Measurements from ENCODE around the gene LHX3.

Gene LHX3

DNA sequence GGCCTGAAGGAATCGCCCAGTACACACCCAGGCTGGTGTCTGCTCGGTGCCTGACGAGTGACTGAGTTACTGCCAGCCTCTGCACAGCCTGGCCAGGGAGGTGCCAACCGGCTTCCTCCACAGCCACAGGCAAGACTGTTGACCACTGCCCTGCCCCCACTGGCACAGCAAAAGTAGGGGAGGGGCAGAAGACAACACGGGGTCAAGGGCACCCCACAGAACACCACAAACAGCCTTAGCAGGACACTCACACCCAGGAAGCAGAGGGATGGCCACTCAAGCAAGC lies 722 bp upstream of the LHX3 start:
- DNase-seq: no peak

DNA sequence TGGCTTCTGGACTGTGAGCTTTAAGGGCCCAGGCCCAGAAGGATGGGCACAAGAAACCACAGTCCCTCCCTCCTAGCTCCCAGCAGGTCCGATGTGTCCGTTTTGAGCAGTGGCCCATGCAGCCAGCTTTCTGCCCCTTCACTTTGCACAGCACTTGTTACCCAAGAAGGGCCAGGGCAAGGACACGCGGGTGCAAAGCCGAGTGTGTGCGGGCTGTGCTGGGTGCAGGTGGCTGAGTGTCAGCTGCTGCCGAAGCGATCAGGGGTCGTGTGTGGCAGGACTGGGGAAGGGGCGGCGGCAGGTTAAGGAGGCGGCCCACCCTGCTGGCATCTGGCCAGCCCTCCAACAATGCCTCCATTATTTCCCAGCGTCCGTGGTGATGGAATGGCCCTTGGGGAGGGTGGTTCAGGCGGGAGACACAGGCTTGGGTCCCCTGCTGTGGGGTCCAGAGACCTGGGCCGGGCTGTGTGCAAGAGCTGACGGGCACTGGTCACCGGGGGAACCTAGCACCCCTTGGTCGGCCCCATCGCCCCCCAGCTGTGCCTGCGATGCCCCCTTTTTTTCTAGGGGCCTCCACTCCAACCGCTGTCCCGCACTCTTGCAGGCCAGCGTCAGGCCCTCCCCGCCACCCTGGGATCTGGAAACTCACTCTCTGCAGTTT lies 653 bp downstream of the LHX3 start:
- no peak for DNase-seq

DNA sequence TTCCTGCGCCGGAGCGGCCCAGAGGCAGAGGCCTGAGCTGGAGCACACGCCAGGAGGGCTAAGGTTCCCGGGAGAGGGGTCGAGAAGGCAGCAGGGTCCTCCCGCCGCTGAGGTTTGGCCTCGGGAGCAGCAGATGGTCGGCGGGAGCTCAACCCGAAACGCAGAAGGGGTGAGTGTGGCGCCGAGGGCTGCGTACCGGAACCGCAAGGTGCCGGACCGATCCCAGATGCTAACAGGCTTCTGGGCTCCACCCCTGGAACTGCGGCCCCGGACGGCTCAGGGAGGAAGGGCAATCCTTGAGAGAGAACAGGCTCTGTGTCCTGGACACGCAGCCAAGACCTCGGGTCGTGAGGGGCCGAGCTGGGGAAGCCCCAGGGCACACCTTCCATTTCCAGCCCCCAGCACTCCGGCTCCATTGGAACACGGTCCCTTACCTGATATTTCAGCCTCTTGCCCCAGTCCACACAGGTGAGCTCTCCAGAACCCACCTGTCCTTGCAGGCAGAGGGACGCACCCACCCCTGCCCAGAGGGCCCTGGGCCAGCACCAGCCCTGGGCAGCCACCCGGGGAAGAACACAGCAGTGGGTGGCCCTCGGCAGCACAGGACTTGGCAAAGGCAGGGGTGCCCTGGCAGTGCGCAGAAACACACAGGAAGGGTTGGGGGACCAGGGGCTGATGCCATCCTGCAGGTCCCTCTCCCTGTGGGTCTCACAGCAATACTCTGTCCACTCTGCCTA lies 1.4 kb downstream of the LHX3 start:
- DNase-seq: no peak

DNA sequence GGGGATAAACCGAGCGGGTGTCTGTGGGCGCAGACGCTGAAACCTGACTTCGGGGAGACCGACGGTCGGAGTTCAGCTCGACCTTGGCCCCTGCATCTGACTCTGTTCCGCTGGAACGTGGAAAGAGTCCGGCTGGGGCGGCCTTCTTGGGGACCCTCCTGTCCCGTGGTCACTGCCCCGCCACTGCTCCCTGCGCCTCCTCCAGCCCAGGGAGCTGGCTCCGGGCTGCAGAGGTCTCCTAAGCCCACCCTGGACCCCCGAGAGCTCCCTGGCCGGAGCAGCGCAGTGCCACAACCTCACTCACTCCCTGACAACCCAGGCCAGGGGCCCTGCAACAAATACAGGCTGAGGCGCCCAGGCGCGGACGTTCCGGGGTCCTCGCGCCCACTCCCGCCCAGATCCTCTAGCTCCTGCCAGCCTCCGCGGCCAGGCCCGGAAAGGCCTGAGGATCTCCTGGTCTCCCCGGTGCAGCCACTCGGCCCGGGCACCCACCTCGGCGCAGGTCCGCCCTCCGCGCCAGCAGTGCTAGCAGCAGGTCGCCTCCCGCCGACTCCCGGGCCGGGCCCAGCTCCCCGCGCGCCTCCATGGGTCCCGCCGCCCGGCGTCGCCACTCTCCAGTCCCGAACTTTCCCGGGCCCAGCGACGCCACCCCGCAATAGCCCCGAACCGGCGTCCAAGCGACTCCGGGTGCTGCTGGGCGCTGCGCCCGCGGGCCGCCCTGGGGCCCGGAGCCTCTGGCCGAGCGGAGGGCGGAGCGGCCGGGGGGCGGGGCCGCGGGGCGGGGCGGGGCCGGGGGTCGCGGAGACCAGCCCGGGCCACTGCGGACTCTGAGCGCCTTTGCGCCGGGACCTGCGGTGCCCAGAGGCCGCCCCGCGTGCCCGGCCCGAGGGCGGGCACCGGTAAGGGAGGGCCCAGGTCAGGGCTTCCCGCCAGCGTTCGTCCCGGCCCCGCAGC lies 2.2 kb downstream of the LHX3 start:
- no peak for DNase-seq

DNA sequence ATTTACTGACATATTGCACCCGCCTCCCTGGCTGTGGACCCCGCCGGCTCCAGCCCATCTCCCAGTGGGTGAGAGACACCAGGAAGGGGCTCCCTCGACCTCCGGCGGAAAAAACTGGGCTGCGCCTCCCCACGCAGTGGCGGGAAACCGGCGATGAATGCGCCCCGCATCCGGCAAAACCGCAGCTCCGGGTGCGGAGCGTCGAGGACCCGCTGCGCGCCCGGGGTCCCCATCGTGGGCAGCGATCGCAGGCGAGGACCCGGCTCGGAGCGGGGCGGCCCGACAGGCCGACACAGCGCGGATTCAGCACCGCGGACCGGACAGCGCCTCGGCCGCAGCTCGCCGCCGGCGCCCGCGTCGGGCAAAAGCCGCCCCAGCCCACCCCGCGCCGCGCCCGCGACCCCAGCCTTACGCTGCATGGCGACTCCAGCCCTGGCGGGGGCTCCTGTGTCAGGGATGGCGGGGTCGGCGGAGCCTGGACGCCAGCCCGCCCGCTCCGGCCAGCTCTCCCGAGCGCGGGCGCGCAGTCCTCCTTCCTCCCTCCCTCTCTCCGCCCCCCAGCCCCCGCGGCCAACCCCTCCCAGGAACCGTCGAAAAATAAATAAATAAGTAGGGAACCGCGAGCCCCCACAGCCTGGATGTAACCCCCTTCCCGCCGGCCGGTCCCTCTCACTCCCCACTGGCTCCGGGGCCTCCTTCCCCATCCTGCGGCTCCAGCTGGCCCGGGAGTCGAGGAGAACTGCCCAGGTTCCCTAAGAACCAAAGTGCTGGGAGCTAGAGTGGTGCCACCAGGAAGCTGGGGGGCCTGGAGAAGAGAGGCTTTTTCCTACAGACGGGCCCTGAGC lies 3.1 kb downstream of the LHX3 start:
- DNase-seq: no peak

DNA sequence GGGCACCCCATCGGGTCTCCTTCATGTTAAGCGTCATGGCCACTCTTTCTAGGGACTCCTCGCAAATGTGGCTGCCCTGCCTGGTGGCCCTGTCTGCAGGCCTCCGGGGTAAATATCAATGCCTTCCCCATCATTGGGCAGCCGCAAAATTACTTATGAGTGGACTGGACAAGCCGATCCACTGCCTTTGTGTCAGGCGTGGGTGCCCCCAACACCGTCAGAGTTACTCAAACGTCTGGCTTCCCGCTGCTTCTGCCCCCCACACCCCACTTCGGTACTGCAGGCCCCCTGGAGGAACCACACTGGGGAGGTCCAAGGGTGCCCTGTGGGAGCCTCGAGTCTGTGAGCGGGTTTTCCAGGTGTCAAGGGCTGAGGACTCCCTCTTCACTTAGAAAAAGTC lies 3.8 kb downstream of the LHX3 start:
- DNase-seq: no peak

DNA sequence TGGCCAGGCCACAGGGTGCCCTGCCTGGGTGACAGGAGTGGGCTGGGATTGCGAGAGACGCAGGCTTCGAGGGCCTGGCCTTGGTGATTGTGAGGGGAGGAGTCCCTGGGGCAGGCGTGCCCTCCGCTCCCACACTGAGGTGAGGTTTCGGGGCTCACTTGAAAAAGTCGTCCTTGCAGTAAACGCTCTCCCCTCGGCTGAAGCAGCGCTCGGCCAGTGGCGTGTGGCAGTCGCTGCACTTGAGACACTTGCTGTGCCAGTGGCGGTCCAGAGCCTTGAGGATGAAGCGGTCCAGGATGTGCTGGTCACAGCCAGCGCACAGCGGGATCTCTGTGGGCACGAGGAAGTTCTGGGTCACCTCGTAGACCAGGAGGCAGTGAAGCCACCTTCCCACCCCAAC lies 4.5 kb downstream of the LHX3 start:
- DNase-seq: no peak

DNA sequence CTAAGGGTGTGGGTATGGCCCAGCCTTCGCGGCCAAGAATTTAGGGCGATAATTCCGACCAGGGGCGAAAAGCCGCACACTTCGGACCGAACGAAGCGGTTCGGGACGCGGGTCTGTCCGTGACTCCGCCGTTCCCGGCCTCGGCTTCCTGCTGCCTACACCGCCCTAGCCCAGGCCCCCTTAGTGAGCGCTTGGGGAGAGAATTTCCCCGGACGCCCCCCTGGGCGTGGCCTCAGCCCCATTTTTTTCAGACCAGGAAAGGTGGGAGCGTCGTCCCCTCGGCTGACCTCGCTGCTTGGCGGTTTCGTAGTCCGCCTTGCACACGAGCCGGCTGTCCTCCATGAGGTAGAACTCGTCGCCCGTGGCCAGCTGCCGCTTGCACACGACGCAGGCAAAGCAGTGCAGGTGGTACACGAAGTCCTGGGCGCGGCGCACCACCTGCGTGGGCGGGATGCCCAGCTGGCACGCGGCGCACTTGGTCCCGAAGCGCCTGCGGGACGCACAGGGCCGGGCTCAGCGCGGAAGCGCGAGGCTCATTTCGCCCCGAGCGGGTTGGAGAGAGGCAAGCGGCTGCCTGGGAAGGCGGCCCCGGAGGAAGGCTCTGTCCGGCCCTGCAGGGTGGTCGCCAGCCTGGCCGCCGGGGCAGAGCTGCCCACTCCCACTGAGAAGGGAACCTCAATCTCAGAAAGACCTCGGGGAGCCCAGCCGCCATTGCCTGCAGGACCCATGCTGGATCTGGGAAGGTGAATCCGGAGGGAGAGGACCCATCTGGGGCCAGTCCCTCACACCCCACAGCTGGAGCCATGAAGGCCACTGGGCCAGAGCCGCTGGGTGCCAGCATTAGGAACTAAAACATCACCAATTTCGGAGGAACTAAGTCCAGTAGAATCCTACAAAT lies 5.3 kb downstream of the LHX3 start:
- no peak for DNase-seq

DNA sequence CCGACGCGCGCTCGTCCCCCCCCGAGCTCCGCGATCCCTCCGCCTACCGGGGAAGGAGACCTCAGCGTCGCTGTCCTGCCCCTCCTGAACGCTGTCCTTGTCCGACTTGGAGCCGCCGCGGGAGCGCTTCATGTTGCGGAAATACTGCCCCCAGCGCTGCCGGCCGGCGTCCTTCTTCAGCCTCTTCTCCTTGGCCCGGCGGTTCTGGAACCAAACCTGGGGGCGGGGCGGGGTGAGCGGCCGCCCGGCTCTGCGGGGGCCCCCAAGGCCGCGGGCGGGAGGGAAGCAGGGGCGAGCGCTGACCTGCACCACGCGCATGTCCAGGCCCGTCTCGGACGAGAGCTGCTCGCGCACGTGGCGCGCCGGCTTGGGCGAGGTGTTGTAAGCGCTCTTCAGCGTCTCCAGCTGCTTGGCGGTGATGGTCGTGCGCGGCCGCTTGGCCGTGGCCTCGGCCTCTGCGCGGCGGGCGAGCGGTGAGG lies 6.3 kb downstream of the LHX3 start:
- no peak for DNase-seq

DNA sequence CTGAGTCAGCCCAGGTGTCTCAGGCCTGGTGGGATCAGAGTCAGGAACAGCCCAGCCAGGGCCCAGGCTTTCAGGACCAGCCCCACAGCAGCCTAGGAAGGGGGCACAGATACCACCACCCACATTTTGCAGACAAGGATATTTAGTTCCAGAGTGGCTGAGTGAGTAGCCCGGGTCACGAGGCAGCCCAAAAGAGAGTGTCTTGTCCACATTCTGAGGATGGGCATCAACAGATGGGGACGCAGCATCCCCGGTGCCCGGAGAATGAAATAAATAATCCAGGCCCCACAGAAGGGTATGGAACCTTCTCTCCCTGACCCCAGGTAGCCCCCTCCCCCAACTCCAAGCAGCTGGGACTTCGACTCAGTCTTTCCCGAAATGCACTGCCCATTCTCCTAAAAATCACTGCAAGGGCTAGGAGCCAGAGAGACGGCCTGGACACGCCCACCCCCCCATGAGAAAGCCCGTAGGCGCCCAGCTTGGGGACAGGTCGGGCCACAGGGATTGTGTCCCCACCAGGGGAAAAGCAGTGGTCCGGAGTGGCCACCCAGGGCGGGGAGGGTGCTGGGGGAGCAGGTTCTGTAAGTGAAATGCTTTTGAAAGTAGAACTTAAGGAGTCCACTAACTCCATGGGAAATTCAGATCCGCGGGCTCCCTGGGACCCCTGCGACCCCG lies 6.9 kb downstream of the LHX3 start:
- no peak for DNase-seq

DNA sequence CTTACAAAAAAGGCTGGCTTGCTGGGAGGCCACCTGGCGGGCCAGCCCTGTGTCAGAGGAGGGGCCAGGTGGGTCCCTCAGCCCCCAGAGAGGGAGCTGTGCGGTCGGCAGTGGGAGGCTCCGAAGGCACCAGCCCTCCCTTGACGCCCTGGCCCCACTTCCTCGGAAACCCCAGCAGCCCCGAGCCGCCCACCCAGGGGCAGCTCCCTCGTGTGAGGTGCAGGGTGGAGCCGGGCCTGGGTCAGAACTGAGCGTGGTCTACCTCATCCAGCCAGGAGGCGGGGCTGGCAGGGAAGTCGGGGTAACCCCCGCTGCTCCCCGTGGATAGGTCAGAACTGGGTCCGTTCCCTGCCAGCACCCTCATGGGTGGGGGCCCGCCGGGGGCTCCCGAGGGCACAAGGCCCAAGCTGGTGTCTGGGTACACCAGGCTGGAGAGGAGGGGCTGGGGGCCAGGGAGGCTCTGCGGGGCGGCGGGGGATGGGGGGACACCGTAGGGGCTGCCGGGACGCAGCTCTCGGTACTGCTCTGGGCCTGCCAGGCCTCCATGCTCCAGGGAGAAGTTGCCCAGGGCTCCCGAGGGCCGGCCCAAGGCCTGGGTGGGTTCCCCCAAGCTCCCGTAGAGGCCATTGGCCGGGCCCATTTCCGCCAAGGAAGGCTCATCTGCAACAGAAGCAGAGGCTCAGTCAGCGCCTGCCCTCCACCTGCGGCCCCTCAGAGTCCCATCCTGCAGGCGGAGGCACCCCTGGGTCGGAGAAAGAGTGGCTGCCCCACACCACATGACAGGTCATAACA lies 7.6 kb downstream of the LHX3 start:
- DNase-seq: no peak

DNA sequence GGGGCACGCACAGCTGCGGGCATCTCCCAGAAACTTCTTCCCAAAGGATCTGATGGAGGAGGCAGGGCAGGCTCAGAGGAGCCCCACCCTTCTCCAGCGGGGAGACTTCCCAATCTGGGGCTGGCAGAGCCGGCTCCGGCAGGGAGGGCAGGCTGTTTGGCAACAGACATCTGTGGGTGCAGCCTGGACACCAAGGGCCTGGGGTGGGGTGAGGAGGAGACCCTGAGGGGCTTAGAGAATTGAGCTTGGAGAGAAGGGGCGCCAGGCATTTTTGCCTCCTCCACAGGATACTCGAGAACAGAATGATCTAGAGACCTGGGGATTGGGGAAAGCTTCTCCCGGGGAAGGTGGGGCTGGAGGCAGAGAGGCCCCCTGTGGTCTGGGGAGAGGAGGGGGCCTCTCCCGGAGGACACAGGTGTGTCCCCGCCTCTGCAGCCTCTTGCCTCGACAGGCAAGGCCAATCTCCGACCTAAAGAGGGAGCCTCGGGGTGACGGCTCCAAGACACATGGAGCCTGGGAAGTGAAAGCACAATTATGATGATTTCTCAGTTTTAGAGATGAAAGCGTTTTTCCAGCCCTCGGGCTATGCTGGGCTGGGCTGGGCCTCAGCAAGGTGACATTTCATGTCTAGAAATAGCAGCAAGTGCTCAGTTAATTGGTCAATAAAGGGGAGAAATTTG lies 8.4 kb downstream of the LHX3 start:
- no peak for DNase-seq

DNA sequence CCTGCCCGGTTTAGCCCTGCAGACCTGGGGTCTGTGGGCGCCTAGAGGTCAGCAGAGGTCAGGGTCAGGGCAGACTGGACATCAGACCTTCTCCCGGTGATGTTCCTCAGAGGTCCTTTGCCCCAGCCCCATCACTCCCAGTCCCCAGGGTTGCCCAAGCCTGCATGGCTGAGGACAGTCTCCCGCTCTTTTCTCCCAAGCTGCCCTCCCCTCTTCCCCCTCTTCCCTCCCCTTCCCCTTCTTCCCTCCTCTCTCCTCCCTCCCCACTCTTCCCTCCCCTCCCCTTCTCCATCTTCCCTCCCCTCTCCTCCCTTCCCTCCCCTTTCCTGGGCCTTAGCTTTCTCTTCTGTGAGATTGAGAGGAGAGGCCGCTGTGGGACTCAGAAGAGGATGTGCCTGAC lies 10.4 kb downstream of the LHX3 start:
- no peak for DNase-seq

DNA sequence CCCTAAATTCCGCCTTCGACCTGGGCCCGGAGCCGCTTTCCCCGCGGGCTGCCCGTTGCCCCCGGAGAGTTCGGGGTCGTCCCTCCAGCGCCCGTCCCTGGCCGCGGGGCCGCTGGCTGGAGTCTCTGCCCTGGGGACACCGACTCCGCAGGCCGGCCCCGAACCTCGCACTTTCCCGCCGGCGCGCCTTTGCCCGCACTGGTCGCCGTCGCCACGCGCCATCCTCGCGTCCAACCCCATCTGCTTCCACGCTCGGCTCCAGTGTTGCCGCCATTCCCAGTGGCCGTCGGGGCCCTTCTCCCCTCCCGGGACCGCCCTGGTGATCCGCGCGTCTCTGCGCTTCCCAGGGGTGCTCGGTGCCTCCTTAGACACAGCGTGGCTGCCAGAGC lies 11.0 kb downstream of the LHX3 start:
- DNase-seq: no peak

DNA sequence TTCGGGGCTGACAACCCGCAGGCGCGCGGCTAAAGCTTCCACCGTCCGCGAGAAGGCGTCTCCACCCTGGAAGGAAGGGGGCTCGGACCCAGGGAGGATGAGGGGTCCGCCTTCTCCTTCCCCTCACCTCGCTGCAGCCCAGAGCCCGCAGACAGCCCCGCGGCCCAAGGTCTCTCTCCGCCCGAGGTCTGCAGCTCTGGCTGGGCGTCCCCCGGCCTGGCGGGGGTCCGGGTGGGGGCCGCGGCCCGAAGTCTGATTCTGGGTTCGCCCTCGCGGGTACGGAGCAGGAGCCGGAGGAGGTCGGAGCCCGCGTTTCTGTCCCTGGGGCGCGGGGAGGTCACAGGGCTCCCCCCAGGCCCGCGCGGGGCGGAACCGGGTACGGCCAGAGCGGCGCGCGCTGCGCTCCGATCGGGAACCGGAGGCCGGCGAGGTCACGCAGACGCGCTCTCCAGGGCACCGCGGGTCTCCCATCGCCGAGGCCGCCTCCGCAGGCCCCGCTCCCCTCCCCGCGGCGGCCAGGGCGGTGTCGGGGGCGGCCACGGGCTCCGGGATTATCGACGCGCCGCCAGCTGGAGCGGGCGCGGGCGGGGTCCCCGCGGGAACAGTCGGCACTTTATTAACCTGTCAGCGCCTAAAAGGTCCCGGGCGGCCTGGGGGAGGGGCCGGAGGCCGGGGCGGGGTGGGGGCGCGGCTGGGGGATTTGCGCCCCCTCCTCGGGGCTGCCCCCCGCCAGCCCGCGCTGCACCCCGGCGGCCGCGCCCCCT lies 11.6 kb downstream of the LHX3 start:
- DNase-seq: no peak

DNA sequence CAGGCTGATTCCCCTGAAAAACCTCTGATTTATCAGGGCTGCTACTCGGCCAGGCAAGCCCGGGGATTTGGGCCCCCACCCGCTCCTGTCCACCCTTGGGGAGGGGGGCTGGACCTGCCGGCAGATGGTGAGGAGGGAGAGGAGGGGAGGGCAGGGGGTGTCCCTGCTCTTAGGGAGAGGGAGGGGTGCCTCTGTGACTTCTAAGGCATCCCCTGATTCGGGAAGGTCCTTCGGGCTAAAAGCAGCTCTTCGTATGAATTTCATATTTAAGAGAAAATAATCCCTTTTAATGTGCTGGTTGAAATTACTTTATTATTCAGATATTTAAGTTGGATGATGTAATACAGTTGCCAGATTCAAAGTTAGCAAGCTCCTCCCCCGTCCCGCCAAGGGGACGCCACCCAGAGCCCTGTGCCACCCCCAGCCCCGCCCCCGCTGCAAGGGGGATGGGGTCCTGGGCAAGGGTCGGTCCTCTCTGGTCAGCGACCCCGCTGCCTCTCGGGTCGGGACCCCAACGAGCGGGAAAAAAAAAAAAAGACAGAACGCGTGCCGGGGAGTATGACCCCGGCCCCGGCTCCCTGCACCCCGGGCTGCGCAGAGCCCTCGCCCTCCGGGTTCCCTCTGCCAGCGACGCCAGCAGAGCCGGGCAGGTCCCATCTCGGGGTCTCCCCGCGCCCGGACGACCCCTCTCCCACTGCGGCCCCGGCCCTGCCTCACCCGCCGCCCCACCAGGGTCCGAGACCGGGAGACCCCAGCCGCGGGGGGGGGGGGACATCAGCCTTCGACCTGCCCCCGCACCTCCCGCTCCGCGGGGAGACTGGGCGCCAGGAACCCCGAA lies 12.4 kb downstream of the LHX3 start:
- no peak for DNase-seq

DNA sequence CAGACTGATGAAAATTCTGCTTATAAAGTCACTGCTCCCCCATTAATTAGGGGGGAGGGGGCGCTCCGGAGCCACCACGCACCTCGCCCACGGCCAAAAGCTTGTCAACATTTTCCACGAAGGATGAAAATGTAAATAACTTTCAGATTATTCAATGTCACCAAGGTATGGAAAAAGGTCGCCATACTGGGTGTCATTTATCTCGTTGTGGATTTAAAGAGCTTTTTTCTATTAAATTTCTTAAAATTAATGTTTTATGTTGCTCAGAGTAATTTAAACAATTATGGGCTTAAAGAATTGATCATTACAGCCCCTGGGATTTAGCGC lies 13.0 kb downstream of the LHX3 start:
- DNase-seq: no peak

All from NK-92 treated with Interleukin-12 subunit alpha and Interleukin-12 subunit beta, amount 100 ng/mL, for 24 hours (cell line).